GM18498 (cell line): ENCODE data around the gene FAM43B.

Source experiments
- ATAC-seq: cut with Tn5 transposase; IDR thresholded peaks from one replicate; pipeline ENCODE4 v1.9.1; 2021; ENCODE audit warnings: mild to moderate bottlenecking, moderate library complexity; ENCODE audit not compliant: unreplicated experiment

The FAM43B gene

GRCh38 chr1:20551161-20551560 lies 1.2 kb upstream of the FAM43B start:
- ATAC-seq = no peak

DNA sequence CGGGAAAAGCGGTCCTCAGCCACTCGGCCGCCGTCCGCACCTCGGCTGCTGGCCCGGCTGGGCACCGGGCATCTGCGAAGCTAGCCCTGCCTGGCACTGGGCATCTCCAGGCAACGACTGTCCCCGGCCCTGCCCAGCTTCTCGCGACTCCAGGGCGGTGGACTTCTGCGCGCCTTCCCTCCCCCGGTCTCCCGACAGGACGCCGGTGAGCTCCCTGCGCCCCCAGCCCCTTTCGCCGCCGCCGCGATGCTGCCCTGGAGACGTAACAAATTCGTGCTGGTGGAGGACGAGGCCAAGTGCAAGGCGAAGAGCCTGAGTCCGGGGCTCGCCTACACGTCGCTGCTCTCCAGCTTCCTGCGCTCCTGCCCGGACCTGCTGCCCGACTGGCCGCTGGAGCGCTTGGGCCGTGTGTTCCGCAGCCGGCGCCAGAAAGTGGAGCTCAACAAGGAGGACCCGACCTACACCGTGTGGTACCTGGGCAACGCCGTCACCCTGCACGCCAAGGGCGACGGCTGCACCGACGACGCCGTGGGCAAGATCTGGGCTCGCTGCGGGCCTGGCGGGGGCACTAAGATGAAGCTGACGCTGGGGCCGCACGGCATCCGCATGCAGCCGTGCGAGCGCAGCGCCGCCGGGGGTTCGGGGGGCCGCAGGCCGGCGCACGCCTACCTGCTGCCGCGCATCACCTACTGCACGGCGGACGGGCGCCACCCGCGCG lies 514 bp downstream of the FAM43B start:
- ATAC-seq = no peak

DNA sequence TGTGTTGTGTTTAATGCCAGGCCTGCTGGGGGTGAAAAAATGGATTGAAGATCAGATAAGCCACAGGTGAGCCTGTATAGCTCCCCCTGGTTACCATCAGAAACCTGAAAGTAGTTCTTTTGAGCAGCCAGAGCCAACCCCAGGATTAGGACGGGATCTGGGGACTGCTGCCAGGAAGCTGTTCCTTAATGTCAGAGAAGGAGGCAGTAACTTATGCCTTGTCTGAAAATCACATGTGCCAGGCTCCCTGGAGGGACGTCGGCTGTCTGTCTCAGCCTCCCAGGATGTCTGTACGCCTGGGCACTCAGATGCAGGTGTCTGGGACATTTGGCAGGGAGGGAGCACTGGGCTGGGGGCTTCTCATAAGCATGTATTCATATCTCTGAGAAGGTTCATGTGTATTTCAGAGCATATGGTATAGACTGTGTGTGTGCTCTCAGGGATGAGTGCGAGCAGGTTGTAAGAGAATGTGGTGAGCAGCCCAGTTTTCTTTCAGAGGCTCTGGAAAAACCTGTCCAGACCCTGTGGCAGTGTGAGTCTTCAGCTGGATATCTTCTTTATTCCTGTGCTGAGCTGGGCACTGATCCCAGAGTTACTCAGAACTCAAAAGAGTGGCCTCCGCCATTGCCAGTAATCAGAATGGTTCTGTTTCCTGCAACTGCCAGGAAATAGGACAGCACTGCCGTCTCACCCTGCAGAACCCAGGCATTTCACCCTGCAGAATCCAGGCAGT lies 2.8 kb downstream of the FAM43B start:
- no peak for ATAC-seq

- no peak for ATAC-seq
Measured at GRCh38 chr1:20555758-20556120, 3.4 kb downstream of the FAM43B start.

DNA sequence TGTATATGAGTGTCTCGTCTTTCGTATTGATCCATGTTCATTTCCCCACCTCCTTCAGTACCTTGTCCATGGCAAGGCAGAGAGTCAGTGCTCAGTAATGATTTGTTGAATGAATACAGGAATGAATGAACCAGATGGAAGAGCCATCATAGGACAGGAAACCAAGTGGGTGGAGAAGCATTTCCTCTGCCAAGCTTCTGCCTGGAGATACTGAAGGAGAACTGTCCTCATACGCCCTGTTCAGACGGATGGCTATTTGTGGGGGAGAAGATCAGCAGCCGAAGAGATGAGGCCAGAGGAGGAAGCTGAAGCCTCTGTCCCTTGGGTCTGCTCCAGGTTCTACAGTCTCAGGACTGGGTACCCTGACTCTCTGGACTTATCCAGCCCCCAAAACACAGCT lies 5.8 kb downstream of the FAM43B start:
- ATAC-seq = no peak

- no peak for ATAC-seq
Measured at GRCh38 chr1:20560966-20561365, 8.6 kb downstream of the FAM43B start.

DNA sequence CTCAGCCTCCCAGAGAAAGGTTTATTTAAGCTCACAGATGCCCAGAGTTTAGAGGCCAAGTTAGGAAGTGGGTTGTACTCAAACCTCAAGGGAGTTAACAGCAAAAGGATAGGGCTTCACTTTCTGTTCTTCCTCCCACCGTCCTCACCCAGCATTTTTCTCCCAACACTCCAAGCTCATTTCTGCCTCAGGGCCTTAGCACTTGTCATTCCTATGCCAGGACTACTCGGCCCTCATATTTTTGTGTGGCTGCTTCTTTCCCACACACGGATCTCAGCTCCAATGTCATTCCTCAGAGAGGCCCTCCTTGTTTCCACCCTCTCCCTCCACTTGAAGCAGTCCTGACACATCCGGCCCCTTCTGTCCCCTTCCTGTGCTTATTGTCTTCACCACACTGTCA lies 12.9 kb downstream of the FAM43B start:
- ATAC-seq = no peak

- ATAC-seq = no peak
Measured at GRCh38 chr1:20569523-20570098, 17.2 kb downstream of the FAM43B start.

- no peak for ATAC-seq
Measured at GRCh38 chr1:20571427-20571826, 19.1 kb downstream of the FAM43B start.

DNA sequence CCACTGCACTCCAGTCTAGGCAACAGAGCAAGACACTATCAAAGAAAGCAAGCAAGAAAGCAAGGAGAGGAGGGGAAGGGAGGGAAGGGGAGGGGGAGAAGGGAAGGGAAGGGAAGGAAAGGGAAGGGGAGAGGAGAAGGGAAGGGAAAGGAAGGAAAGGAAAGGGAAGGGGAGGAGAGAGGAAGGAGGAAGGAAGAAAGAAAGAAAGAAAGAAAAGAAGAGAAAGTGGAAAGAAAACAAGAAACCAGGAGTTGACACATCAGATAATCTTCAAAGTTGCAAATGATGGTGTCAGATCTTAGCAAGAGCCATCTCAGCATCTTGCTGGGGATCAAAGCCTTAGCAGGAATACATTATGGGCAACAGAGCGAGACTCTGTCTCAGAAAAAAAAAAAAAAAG lies 21.6 kb downstream of the FAM43B start:
- ATAC-seq = no peak

GRCh38 chr1:20574686-20575540 lies 22.5 kb downstream of the FAM43B start:
- no peak for ATAC-seq

GRCh38 chr1:20575541-20576336 lies 23.4 kb downstream of the FAM43B start:
- ATAC-seq = no peak

DNA sequence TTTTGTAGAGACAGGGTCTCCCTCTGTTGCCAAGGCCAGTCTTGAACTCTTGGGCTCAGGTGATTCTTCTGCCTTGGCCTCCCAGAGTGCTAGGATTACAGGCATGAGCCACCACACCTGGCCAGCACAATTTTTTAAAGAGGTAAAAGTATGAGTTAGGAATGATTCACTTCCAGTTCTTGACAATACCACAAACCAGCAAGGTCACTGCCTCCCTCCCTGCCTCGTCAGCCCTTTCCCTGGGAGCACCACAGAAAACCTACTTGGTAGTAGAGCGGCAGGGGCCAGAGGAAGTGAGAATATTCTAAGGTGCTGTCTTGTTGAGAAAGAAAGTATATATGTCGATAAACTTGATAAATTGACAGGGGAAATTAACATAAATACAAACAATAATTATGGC lies 25.7 kb downstream of the FAM43B start:
- ATAC-seq = no peak

- ATAC-seq = no peak
Measured at GRCh38 chr1:20578721-20579395, 26.5 kb downstream of the FAM43B start.

GRCh38 chr1:20584890-20585289 lies 32.5 kb downstream of the FAM43B start:
- ATAC-seq = no peak

GRCh38 chr1:20586953-20587660 lies 34.7 kb downstream of the FAM43B start:
- no peak for ATAC-seq

GRCh38 chr1:20587661-20588053 lies 35.3 kb downstream of the FAM43B start:
- no peak for ATAC-seq

- ATAC-seq = no peak
Measured at GRCh38 chr1:20588634-20589225, 36.4 kb downstream of the FAM43B start, which contains the start of gene CDA. Gene CDA, plus strand, starts transcription at chr1:20589097. Its CDS starts 33 bp downstream, at chr1:20589130.
